GM23338 (cell line): ENCODE measurements around the gene TNPO3. TPM values are rescaled to one million over a fixed set of nuclear protein-coding genes. Genes with fewer than 3 reads are reported as not detected.

Experiments
- ATAC-seq: fragments of 200-7000 bp; cut with Tn5 transposase; 3 replicates; pipeline ENCODE4 v1.9.1; 2020
- DNase-seq: peaks from one replicate; pipeline ENCODE4 v3.0.0-alpha.2; 2015; ENCODE audit warnings: low spot score
- H2AFZ ChIP-seq: fragments of 200-600 bp; sonication (generic); 2 replicates; pipeline ENCODE4 v1.8.0; 2016; ENCODE audit warnings: antibody characterized with exemption, mild to moderate bottlenecking, moderate library complexity
- H3F3A ChIP-seq: fragments of 200-600 bp; sonication (generic); replicated peaks from 2 replicates; pipeline ENCODE4 v1.8.0; 2017; ENCODE audit warnings: antibody characterized with exemption, mixed run types, low read depth
- H3K27ac ChIP-seq: fragments of 200-600 bp; sonication (generic); 2 replicates; pipeline ENCODE4 v1.6.1; 2016; ENCODE audit warnings: low read depth
- H3K27me3 ChIP-seq: fragments of 200-600 bp; sonication (generic); 2 replicates; pipeline ENCODE4 v1.8.0; 2016; ENCODE audit warnings: mild to moderate bottlenecking, mixed run types, moderate library complexity; ENCODE audit not compliant: insufficient read depth
- H3K36me3 ChIP-seq: fragments of 200-600 bp; sonication (generic); 2 replicates; pipeline ENCODE4 v1.8.0; 2016; ENCODE audit warnings: mild to moderate bottlenecking; ENCODE audit not compliant: insufficient read depth
- H3K4me1 ChIP-seq: fragments of 200-600 bp; sonication (generic); 2 replicates; pipeline ENCODE4 v1.8.0; 2016; ENCODE audit warnings: mild to moderate bottlenecking, moderate library complexity; ENCODE audit not compliant: insufficient read depth
- H3K4me2 ChIP-seq: fragments of 200-600 bp; sonication (generic); 2 replicates; pipeline ENCODE4 v1.7.1; 2017; ENCODE audit warnings: mixed run types
- H3K4me3 ChIP-seq: fragments of 200-600 bp; sonication (generic); 2 replicates; pipeline ENCODE4 v1.6.1; 2016; ENCODE audit warnings: mixed run types
- H3K79me2 ChIP-seq: fragments of 200-600 bp; sonication (generic); replicated peaks from 2 replicates; pipeline ENCODE4 v1.8.0; 2017; ENCODE audit warnings: mild to moderate bottlenecking; ENCODE audit not compliant: insufficient read depth
- H3K9me2 ChIP-seq: fragments of 200-600 bp; sonication (generic); 2 replicates; pipeline ENCODE4 v1.8.0; 2017; ENCODE audit not compliant: insufficient read depth
- H4K20me1 ChIP-seq: fragments of 200-600 bp; sonication (generic); replicated peaks from 2 replicates; pipeline ENCODE4 v1.8.0; 2017; ENCODE audit warnings: mild to moderate bottlenecking; ENCODE audit not compliant: insufficient read depth
- H3K27ac Mint-ChIP-seq: 2 replicates; pipeline ENCODE4 v1.8.0; 2020; ENCODE audit warnings: inconsistent platforms, mild to moderate bottlenecking, moderate library complexity, mixed read lengths
- H3K27me3 Mint-ChIP-seq: 3 replicates; pipeline ENCODE4 v1.8.0; 2022; ENCODE audit warnings: low read depth, mild to moderate bottlenecking, moderate library complexity, mixed read lengths, inconsistent platforms; ENCODE audit not compliant: insufficient read depth, poor library complexity
- H3K36me3 Mint-ChIP-seq: 3 replicates; pipeline ENCODE4 v1.8.0; 2021; ENCODE audit warnings: low read depth, mild to moderate bottlenecking, inconsistent platforms, moderate library complexity, mixed read lengths
- H3K4me1 Mint-ChIP-seq: 3 replicates; pipeline ENCODE4 v1.8.0; 2020; ENCODE audit warnings: mild to moderate bottlenecking, inconsistent platforms, mixed read lengths
- H3K4me3 Mint-ChIP-seq: 3 replicates; pipeline ENCODE4 v1.8.0; 2021; ENCODE audit warnings: moderate library complexity, mild to moderate bottlenecking, inconsistent platforms, mixed read lengths
- H3K9me3 Mint-ChIP-seq: 3 replicates; pipeline ENCODE4 v1.8.0; 2020; ENCODE audit warnings: moderate library complexity, mild to moderate bottlenecking, inconsistent platforms, mixed read lengths
- CREB1 ChIP-seq: fragments of 250-450 bp; sonication (Bioruptor Pico); IDR thresholded peaks from 2 replicates; pipeline ENCODE4 v1.5.0; 2020; ENCODE audit warnings: low read depth, mild to moderate bottlenecking, moderate library complexity
- CTCF ChIP-seq, 2 experiments: fragments of 200-600 bp in 1 of 2; sonication (generic) in 1 of 2; conservative IDR thresholded peaks; 2 replicates each; pipeline versions ENCODE4 v1.5.1 to v1.6.1; 2016 to 2017; ENCODE audit warnings: antibody characterized with exemption in 2 of 2, low read depth in 2 of 2, mild to moderate bottlenecking in 2 of 2, moderate library complexity in 1 of 2
- EZH2 ChIP-seq: fragments of 200-600 bp; sonication (generic); IDR thresholded peaks from one replicate; pipeline ENCODE4 v1.8.0; 2017; ENCODE audit warnings: antibody characterized with exemption, mild to moderate bottlenecking, low read depth; ENCODE audit not compliant: unreplicated experiment
- EZH2phosphoT487 ChIP-seq: fragments of 200-600 bp; sonication (generic); IDR thresholded peaks from one replicate; pipeline ENCODE4 v1.8.1; 2018; ENCODE audit warnings: antibody characterized with exemption; ENCODE audit not compliant: unreplicated experiment
- JUNB ChIP-seq: IDR thresholded peaks from one replicate; pipeline ENCODE4 v1.6.1; 2016; ENCODE audit warnings: antibody characterized with exemption; ENCODE audit not compliant: unreplicated experiment
- POLR2AphosphoS5 ChIP-seq: IDR thresholded peaks from 2 replicates; pipeline ENCODE4 v1.6.1; 2016; ENCODE audit warnings: antibody characterized with exemption, low read depth
- STAT1 ChIP-seq: IDR thresholded peaks from one replicate; pipeline ENCODE4 v1.6.1; 2016; ENCODE audit warnings: antibody characterized with exemption; ENCODE audit not compliant: unreplicated experiment
- ZNF114 ChIP-seq: fragments of 250-450 bp; sonication (Bioruptor Pico); IDR thresholded peaks from 2 replicates; pipeline ENCODE4 v1.5.0; 2020; ENCODE audit warnings: mild to moderate bottlenecking, moderate library complexity
- ZNF331 ChIP-seq: fragments of 250-450 bp; sonication (Bioruptor Pico); IDR thresholded peaks from 2 replicates; pipeline ENCODE4 v1.5.0; 2020; ENCODE audit warnings: low read depth, mild to moderate bottlenecking, moderate library complexity
- long read RNA-seq: library from polyadenylated mRNA; unstranded; transcript quantifications from one replicate; pipeline ENCODE4 v2.0.0, GENCODE V29; 2020; ENCODE audit not compliant: unreplicated experiment
- polyA plus RNA-seq: library from polyadenylated mRNA; unstranded; fragments of >200 nt; fragmentation: Nextera tagmentation; extraction: Ambion mirVana; gene quantifications from 2 replicates; pipeline ENCODE4 v1.2.1, GENCODE V29; 2016
- total RNA-seq: library from RNA; depleted of rRNA; stranded (reverse); fragments of >200 nt; shearing (Covaris generic); gene quantifications from 2 replicates; pipeline ENCODE4 v1.2.3, GENCODE V29; 2014; rRNA removed
- TF ChIP-seq, protein P1 (sequence below): IDR thresholded peaks from 2 replicates; pipeline ENCODE4 v1.6.1; 2016; ENCODE audit warnings: antibody characterized with exemption
- TF ChIP-seq, protein P2 (sequence below): fragments of 250-450 bp; sonication (Bioruptor Pico); IDR thresholded peaks from 2 replicates; pipeline ENCODE4 v1.5.0; 2020; ENCODE audit warnings: mild to moderate bottlenecking, moderate library complexity
- TF ChIP-seq, protein P3 (sequence below): IDR thresholded peaks from one replicate; pipeline ENCODE4 v1.6.1; 2018; ENCODE audit warnings: antibody characterized with exemption; ENCODE audit not compliant: unreplicated experiment

The TNPO3 gene
- 127 TPM in 2 replicates for total RNA-seq
- 29.2 and 38.2 TPM in 2 replicates for polyA plus RNA-seq
- long read RNA-seq, full-length matches to known transcripts: 16 of 25 reads
- long read RNA-seq, partial matches to known transcripts: 5 of 25 reads
- long read RNA-seq, other reads (novel, unspliced or antisense): 4 of 25 reads

- Histone ChIP-seq H2AFZ (peak within 1 kb of the TSS; percentile 93), H3K4me3 (peak within 1 kb of the TSS; percentile 83), H3K79me2 (peaks cover 49% of the 10 kb centered on the region), H3K4me1 (peaks cover 26% of the 10 kb centered on the region), H3K4me2 (peak within 1 kb of the TSS; percentile 92), H3K27me3 (no peaks in the 10 kb centered on the region), H3K36me3 (no peaks in the 10 kb centered on the region), H4K20me1 (peaks cover 19% of the 10 kb centered on the region), H3F3A (0 out of 2 replicates have a peak, but pooled peaks cover 4% of the 10 kb centered on the region), H3K27ac (peak within 1 kb of the TSS; percentile 100), H3K9me2 (no peaks in the 10 kb centered on the region)
- TF ChIP-seq, protein P1, sequence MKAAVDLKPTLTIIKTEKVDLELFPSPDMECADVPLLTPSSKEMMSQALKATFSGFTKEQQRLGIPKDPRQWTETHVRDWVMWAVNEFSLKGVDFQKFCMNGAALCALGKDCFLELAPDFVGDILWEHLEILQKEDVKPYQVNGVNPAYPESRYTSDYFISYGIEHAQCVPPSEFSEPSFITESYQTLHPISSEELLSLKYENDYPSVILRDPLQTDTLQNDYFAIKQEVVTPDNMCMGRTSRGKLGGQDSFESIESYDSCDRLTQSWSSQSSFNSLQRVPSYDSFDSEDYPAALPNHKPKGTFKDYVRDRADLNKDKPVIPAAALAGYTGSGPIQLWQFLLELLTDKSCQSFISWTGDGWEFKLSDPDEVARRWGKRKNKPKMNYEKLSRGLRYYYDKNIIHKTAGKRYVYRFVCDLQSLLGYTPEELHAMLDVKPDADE: peak; percentile 78
- TF ChIP-seq, protein P2, sequence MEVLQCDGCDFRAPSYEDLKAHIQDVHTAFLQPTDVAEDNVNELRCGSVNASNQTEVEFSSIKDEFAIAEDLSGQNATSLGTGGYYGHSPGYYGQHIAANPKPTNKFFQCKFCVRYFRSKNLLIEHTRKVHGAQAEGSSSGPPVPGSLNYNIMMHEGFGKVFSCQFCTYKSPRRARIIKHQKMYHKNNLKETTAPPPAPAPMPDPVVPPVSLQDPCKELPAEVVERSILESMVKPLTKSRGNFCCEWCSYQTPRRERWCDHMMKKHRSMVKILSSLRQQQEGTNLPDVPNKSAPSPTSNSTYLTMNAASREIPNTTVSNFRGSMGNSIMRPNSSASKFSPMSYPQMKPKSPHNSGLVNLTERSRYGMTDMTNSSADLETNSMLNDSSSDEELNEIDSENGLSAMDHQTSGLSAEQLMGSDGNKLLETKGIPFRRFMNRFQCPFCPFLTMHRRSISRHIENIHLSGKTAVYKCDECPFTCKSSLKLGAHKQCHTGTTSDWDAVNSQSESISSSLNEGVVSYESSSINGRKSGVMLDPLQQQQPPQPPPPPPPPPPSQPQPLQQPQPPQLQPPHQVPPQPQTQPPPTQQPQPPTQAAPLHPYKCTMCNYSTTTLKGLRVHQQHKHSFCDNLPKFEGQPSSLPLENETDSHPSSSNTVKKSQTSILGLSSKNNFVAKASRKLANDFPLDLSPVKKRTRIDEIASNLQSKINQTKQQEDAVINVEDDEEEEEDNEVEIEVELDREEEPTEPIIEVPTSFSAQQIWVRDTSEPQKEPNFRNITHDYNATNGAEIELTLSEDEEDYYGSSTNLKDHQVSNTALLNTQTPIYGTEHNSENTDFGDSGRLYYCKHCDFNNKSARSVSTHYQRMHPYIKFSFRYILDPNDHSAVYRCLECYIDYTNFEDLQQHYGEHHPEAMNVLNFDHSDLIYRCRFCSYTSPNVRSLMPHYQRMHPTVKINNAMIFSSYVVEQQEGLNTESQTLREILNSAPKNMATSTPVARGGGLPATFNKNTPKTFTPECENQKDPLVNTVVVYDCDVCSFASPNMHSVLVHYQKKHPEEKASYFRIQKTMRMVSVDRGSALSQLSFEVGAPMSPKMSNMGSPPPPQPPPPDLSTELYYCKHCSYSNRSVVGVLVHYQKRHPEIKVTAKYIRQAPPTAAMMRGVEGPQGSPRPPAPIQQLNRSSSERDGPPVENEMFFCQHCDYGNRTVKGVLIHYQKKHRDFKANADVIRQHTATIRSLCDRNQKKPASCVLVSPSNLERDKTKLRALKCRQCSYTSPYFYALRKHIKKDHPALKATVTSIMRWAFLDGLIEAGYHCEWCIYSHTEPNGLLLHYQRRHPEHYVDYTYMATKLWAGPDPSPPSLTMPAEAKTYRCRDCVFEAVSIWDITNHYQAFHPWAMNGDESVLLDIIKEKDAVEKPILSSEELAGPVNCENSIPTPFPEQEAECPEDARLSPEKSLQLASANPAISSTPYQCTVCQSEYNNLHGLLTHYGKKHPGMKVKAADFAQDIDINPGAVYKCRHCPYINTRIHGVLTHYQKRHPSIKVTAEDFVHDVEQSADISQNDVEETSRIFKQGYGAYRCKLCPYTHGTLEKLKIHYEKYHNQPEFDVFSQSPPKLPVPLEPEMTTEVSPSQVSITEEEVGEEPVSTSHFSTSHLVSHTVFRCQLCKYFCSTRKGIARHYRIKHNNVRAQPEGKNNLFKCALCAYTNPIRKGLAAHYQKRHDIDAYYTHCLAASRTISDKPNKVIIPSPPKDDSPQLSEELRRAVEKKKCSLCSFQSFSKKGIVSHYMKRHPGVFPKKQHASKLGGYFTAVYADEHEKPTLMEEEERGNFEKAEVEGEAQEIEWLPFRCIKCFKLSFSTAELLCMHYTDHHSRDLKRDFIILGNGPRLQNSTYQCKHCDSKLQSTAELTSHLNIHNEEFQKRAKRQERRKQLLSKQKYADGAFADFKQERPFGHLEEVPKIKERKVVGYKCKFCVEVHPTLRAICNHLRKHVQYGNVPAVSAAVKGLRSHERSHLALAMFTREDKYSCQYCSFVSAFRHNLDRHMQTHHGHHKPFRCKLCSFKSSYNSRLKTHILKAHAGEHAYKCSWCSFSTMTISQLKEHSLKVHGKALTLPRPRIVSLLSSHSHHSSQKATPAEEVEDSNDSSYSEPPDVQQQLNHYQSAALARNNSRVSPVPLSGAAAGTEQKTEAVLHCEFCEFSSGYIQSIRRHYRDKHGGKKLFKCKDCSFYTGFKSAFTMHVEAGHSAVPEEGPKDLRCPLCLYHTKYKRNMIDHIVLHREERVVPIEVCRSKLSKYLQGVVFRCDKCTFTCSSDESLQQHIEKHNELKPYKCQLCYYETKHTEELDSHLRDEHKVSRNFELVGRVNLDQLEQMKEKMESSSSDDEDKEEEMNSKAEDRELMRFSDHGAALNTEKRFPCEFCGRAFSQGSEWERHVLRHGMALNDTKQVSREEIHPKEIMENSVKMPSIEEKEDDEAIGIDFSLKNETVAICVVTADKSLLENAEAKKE (CRISPR knock-in tag): no peak
- TF ChIP-seq CREB1 (CRISPR knock-in tag) (peak; percentile 37; the same call in 1 of the 2 replicates), STAT1 (no peak), EZH2 (no peak), JUNB (no peak), EZH2phosphoT487 (no peak), POLR2AphosphoS5 (peak; percentile 93), ZNF114 (CRISPR knock-in tag) (no peak), CTCF (conservative IDR thresholded peaks at IDR 0.05; ENCODE audit: low read depth in 2 of 2) (0 out of 4 replicates have a peak, but pooled peaks of 1 of the 2 experiments have one; percentile 16), ZNF331 (CRISPR knock-in tag) (no peak)
- TF ChIP-seq, protein P3, sequence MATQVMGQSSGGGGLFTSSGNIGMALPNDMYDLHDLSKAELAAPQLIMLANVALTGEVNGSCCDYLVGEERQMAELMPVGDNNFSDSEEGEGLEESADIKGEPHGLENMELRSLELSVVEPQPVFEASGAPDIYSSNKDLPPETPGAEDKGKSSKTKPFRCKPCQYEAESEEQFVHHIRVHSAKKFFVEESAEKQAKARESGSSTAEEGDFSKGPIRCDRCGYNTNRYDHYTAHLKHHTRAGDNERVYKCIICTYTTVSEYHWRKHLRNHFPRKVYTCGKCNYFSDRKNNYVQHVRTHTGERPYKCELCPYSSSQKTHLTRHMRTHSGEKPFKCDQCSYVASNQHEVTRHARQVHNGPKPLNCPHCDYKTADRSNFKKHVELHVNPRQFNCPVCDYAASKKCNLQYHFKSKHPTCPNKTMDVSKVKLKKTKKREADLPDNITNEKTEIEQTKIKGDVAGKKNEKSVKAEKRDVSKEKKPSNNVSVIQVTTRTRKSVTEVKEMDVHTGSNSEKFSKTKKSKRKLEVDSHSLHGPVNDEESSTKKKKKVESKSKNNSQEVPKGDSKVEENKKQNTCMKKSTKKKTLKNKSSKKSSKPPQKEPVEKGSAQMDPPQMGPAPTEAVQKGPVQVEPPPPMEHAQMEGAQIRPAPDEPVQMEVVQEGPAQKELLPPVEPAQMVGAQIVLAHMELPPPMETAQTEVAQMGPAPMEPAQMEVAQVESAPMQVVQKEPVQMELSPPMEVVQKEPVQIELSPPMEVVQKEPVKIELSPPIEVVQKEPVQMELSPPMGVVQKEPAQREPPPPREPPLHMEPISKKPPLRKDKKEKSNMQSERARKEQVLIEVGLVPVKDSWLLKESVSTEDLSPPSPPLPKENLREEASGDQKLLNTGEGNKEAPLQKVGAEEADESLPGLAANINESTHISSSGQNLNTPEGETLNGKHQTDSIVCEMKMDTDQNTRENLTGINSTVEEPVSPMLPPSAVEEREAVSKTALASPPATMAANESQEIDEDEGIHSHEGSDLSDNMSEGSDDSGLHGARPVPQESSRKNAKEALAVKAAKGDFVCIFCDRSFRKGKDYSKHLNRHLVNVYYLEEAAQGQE: no peak
- no peaks in the 10 kb centered on the region for H3K9me3 Mint-ChIP-seq
- peak within 1 kb of the TSS; percentile 100 for H3K27ac Mint-ChIP-seq
- ATAC-seq (peak; percentile 92), DNase-seq (peak; percentile 99)
- H3K36me3 Mint-ChIP-seq: peaks cover 5% of the 10 kb centered on the region
- peaks cover 14% of the 10 kb centered on the region for H3K27me3 Mint-ChIP-seq
- peaks cover 14% of the 10 kb centered on the region for H3K4me1 Mint-ChIP-seq
- H3K4me3 Mint-ChIP-seq: peak within 1 kb of the TSS; percentile 93
Measured at GRCh38 chr7:129054438-129055293, at the start of gene TNPO3. TNPO3 (minus strand) TSS chr7:129055111; CDS start chr7:129054770, 341 bp downstream.
